Neural cell (in vitro differentiated cells): ENCODE measurements around the gene KCTD21. TPM values are rescaled to one million over a fixed set of nuclear protein-coding genes. Genes with fewer than 3 reads are reported as not detected.
"Not testable (repeated sequence)": the region's sequence is repeated elsewhere in the genome, so short reads cannot be mapped to it uniquely, and the experiment has no call there.

Experiments used
- H2AFZ ChIP-seq: fragments of 200-600, 300-800 bp; sonication (generic), shearing (Covaris generic); 2 replicates; pipeline ENCODE4 v1.6.0; 2014; ENCODE audit warnings: low read depth, mild to moderate bottlenecking, antibody characterized with exemption, low read length, moderate library complexity
- H3F3A ChIP-seq: fragments of 200-600 bp; shearing (Covaris generic); 2 replicates; pipeline ENCODE4 v1.6.1; 2016; ENCODE audit warnings: mild to moderate bottlenecking, moderate library complexity, mixed read lengths, antibody characterized with exemption, low read length; ENCODE audit not compliant: insufficient read depth, poor library complexity, severe bottlenecking
- H3K27ac ChIP-seq: fragments of 200-600, 300-800 bp; sonication (generic), shearing (Covaris generic); 2 replicates; pipeline ENCODE4 v1.5.1; 2014; ENCODE audit warnings: mild to moderate bottlenecking, low read length, moderate library complexity
- H3K27me3 ChIP-seq: fragments of 300-800, 200-600 bp; sonication (generic), shearing (Covaris generic); 2 replicates; pipeline ENCODE4 v1.6.0; 2014; ENCODE audit warnings: mild to moderate bottlenecking, low read depth, low read length, moderate library complexity; ENCODE audit not compliant: insufficient read depth
- H3K36me3 ChIP-seq: fragments of 300-800, 200-600 bp; sonication (generic), shearing (Covaris generic); 2 replicates; pipeline ENCODE4 v1.5.1; 2014; ENCODE audit warnings: mild to moderate bottlenecking, antibody characterized with exemption, low read length, moderate library complexity; ENCODE audit not compliant: insufficient read depth
- H3K4me2 ChIP-seq: fragments of 300-800, 200-600 bp; sonication (generic), shearing (Covaris generic); 2 replicates; pipeline ENCODE4 v1.6.0; 2014; ENCODE audit warnings: mild to moderate bottlenecking, low read length
- H3K4me3 ChIP-seq: fragments of 300-800, 200-600 bp; sonication (generic), shearing (Covaris generic); 2 replicates; pipeline ENCODE4 v1.5.1; 2014; ENCODE audit warnings: mild to moderate bottlenecking, low read length, moderate library complexity
- H3K79me2 ChIP-seq: fragments of 200-600 bp; shearing (Covaris generic); replicated peaks from 2 replicates; pipeline ENCODE4 v1.6.0; 2014; ENCODE audit warnings: mild to moderate bottlenecking, low read length, moderate library complexity; ENCODE audit not compliant: insufficient read depth
- H3K9ac ChIP-seq: fragments of 300-800, 200-600 bp; sonication (generic), shearing (Covaris generic); 2 replicates; pipeline ENCODE4 v1.6.1; 2016; ENCODE audit warnings: mild to moderate bottlenecking, low read length, mixed read lengths
- H3K9me2 ChIP-seq: fragments of 200-600 bp; shearing (Covaris generic); 2 replicates; pipeline ENCODE4 v1.6.1; 2016; ENCODE audit warnings: mild to moderate bottlenecking, low read length, mixed read lengths; ENCODE audit not compliant: insufficient read depth
- H3K9me3 ChIP-seq: fragments of 200-600, 300-800 bp; sonication (generic), shearing (Covaris generic); 2 replicates; pipeline ENCODE4 v1.6.1; 2016; ENCODE audit warnings: mild to moderate bottlenecking, mixed run types, low read length, moderate library complexity, mixed read lengths
- H4K20me1 ChIP-seq: fragments of 200-600 bp; shearing (Covaris generic); 2 replicates; pipeline ENCODE4 v1.6.1; 2016; ENCODE audit warnings: mild to moderate bottlenecking, mixed run types; ENCODE audit not compliant: insufficient read depth
- CTCF ChIP-seq: fragments of 450-650 bp; IDR thresholded peaks from 2 replicates; pipeline ENCODE4 v1.5.1; 2014; ENCODE audit warnings: antibody characterized with exemption, mild to moderate bottlenecking, moderate library complexity; ENCODE audit not compliant: poor library complexity, severe bottlenecking
- EP300 ChIP-seq: fragments of 450-650 bp; conservative IDR thresholded peaks from 2 replicates; pipeline ENCODE4 v1.6.1; 2014; ENCODE audit warnings: antibody characterized with exemption, mild to moderate bottlenecking, moderate library complexity; ENCODE audit not compliant: poor library complexity, severe bottlenecking
- EZH2 ChIP-seq: fragments of 200-600, 300-800 bp; shearing (Covaris generic), sonication (generic); IDR thresholded peaks from 2 replicates; pipeline ENCODE4 v1.6.1; 2014; ENCODE audit warnings: antibody characterized with exemption, low read length, borderline replicate concordance, mild to moderate bottlenecking; ENCODE audit not compliant: insufficient read depth, poor library complexity, severe bottlenecking
- MXI1 ChIP-seq: fragments of 450-650 bp; conservative IDR thresholded peaks from 2 replicates; pipeline ENCODE4 v1.6.1; 2014; ENCODE audit warnings: antibody characterized with exemption, mild to moderate bottlenecking; ENCODE audit not compliant: poor library complexity, severe bottlenecking
- POLR2AphosphoS5 ChIP-seq: IDR thresholded peaks from 2 replicates; pipeline ENCODE4 v1.6.1; 2012
- RAD21 ChIP-seq: fragments of 450-650 bp; conservative IDR thresholded peaks from 2 replicates; pipeline ENCODE4 v1.6.1; 2014; ENCODE audit warnings: antibody characterized with exemption, mild to moderate bottlenecking, moderate library complexity
- REST ChIP-seq: IDR thresholded peaks from 2 replicates; pipeline ENCODE4 v1.6.1; 2012; ENCODE audit warnings: borderline replicate concordance
- SMC3 ChIP-seq: fragments of 450-650 bp; conservative IDR thresholded peaks from 2 replicates; pipeline ENCODE4 v1.6.1; 2014; ENCODE audit warnings: antibody characterized with exemption, mild to moderate bottlenecking, moderate library complexity; ENCODE audit not compliant: poor library complexity
- TAF1 ChIP-seq: IDR thresholded peaks from 2 replicates; pipeline ENCODE4 v1.6.1; 2012; ENCODE audit warnings: low read depth
- polyA plus RNA-seq: library from polyadenylated mRNA; depleted of rRNA; stranded (reverse); fragments of >200 nt; gene quantifications from 2 replicates; pipeline ENCODE4 v1.2.3, GENCODE V29; 2014

The KCTD21 gene
- polyA plus RNA-seq, 1 donor from 2014 or later = 1.4 TPM

- H3K27ac ChIP-seq = no peak overlapping the region
- no peak overlapping the region for H3K9ac ChIP-seq
- H3K79me2 ChIP-seq = peaks cover 9% of the 10 kb centered on the region
- no peak overlapping the region for H3K4me3 ChIP-seq
- no peak overlapping the region for H3K4me2 ChIP-seq
- H3K9me2 ChIP-seq = no peaks in the 10 kb centered on the region
- no peaks in the 10 kb centered on the region for H3K9me3 ChIP-seq
- H3K27me3 ChIP-seq = no peaks in the 10 kb centered on the region
- no peak overlapping the region for H2AFZ ChIP-seq
- H3K36me3 ChIP-seq = no peaks in the 10 kb centered on the region
- no peak for TF ChIP-seq POLR2AphosphoS5
- no peak for TF ChIP-seq TAF1
- no peak for TF ChIP-seq CTCF
- TF ChIP-seq EP300 = no peak
- TF ChIP-seq MXI1 = no peak
- TF ChIP-seq REST = no peak
- TF ChIP-seq RAD21 = no peak
- TF ChIP-seq EZH2 = no peak
- TF ChIP-seq SMC3 = no peak
- H3F3A ChIP-seq = no peaks in the 10 kb centered on the region
- H4K20me1 ChIP-seq = no peaks in the 10 kb centered on the region
Observed at GRCh38 chr11:78234006-78234405, 45.6 kb upstream of the KCTD21 start.

GRCh38 chr11:78233046-78233445 is 44.6 kb upstream of the KCTD21 start:
- H3K36me3 ChIP-seq, H4K20me1 ChIP-seq, H3K4me2 ChIP-seq, H3K9me2 ChIP-seq, H3K9ac ChIP-seq, H3K27ac ChIP-seq, H3K27me3 ChIP-seq, H3K4me3 ChIP-seq, H3K9me3 ChIP-seq, H2AFZ ChIP-seq, H3K79me2 ChIP-seq, H3F3A ChIP-seq: not testable (repeated sequence)

GRCh38 chr11:78231962-78232501 is 43.6 kb upstream of the KCTD21 start:
- Histone ChIP-seq H3K9ac (no peak overlapping the region), H3F3A (no peaks in the 10 kb centered on the region), H3K79me2 (peaks cover 4% of the 10 kb centered on the region), H3K9me3 (no peaks in the 10 kb centered on the region), H3K9me2 (no peaks in the 10 kb centered on the region), H4K20me1 (no peaks in the 10 kb centered on the region), H2AFZ (no peak overlapping the region), H3K27ac (no peak overlapping the region), H3K36me3 (no peaks in the 10 kb centered on the region), H3K4me2 (no peak overlapping the region), H3K4me3 (no peak overlapping the region), H3K27me3 (no peaks in the 10 kb centered on the region)
- TF ChIP-seq EZH2 (no peak), RAD21 (no peak), POLR2AphosphoS5 (no peak)
